H1 (cell line): ENCODE data around the gene KCNH1. TPM values are rescaled to one million over a fixed set of nuclear protein-coding genes. Genes with fewer than 3 reads are reported as not detected.

Experiments
- CTCF ChIA-PET: fragments of 300-600 bp; sonication (Branson Sonifier 250); formaldehyde crosslinking; loops from one replicate; lab custom pipeline; 2021; ENCODE audit not compliant: partially characterized antibody; lab: Charles Lee
- POLR2A ChIA-PET: fragments of 300-600 bp; sonication (Branson Sonifier 250); formaldehyde crosslinking; loops from one replicate; lab custom pipeline; 2021; ENCODE audit warnings: inconsistent platforms; ENCODE audit not compliant: partially characterized antibody; lab: Charles Lee
- DNase-seq, 2 experiments: peaks; one replicate each; pipeline versions ENCODE4 v3.0.0 to v3.0.0-alpha.2; 2010 to 2022; ENCODE audit warnings: low spot score in 2 of 2, low read depth in 1 of 2, mixed read lengths in 1 of 2
- FAIRE-seq: peaks from 2 replicates; lab custom pipeline; 2011; peaks lifted over from hg19 to GRCh38; lab: Jason Lieb, UNC
- H2AFZ ChIP-seq: 2 replicates; pipeline ENCODE4 v1.8.1; 2012; ENCODE audit warnings: low read length, inconsistent platforms
- H2AK5ac ChIP-seq: 2 replicates; pipeline ENCODE4 v1.6.1; 2013; ENCODE audit warnings: low read depth, low read length
- H2BK120ac ChIP-seq: replicated peaks from 2 replicates; pipeline ENCODE3; 2013; ENCODE audit warnings: low read depth, low read length, inconsistent platforms
- H2BK12ac ChIP-seq: 2 replicates; pipeline ENCODE4 v1.6.1; 2013; ENCODE audit warnings: low read depth, low read length
- H2BK15ac ChIP-seq: 2 replicates; pipeline ENCODE4 v1.6.1; 2013; ENCODE audit warnings: low read length
- H2BK20ac ChIP-seq: 2 replicates; pipeline ENCODE4 v1.6.1; 2013; ENCODE audit warnings: low read length
- H2BK5ac ChIP-seq: 2 replicates; pipeline ENCODE4 v1.6.1; 2013; ENCODE audit warnings: low read depth, low read length
- H3K14ac ChIP-seq: 2 replicates; pipeline ENCODE4 v1.6.1; 2013; ENCODE audit warnings: inconsistent platforms; ENCODE audit not compliant: insufficient read length
- H3K18ac ChIP-seq: 2 replicates; pipeline ENCODE4 v1.6.1; 2013; ENCODE audit warnings: low read length; ENCODE audit errors: extremely low read depth
- H3K23ac ChIP-seq: 2 replicates; pipeline ENCODE4 v1.6.1; 2013; ENCODE audit warnings: inconsistent platforms; ENCODE audit not compliant: insufficient read length
- H3K23me2 ChIP-seq: 2 replicates; pipeline ENCODE4 v1.6.1; 2013; ENCODE audit warnings: low read depth, low read length
- H3K27ac ChIP-seq: 2 replicates; pipeline ENCODE4 v1.6.1; 2011; ENCODE audit warnings: low read depth, low read length, inconsistent platforms
- H3K27me3 ChIP-seq, 4 experiments: replicated peaks in 1 of 4; 1 replicate in 1 of 4; 2 replicates in 3 of 4; pipeline versions ENCODE4 v1.6.1 to v1.8.1; 2011 to 2013; ENCODE audit warnings: low read length in 3 of 4, mild to moderate bottlenecking in 3 of 4, inconsistent platforms in 2 of 4, mixed read lengths in 2 of 4, moderate library complexity in 1 of 4; ENCODE audit not compliant: control insufficient read depth in 3 of 4, insufficient read depth in 3 of 4; ENCODE audit errors: extremely low read depth in 1 of 4
- H3K36me3 ChIP-seq, 4 experiments: 2 replicates each; pipeline versions ENCODE4 v1.6.1 to v1.8.1; 2011 to 2013; ENCODE audit warnings: mild to moderate bottlenecking in 4 of 4, low read length in 3 of 4, moderate library complexity in 2 of 4, control low read depth in 1 of 4, inconsistent platforms in 1 of 4; ENCODE audit not compliant: insufficient read depth in 4 of 4, control insufficient read depth in 2 of 4
- H3K4ac ChIP-seq: replicated peaks from 2 replicates; pipeline ENCODE3; 2013; ENCODE audit warnings: low read length, low read depth, mixed read lengths, inconsistent platforms; ENCODE audit not compliant: insufficient read length
- H3K4me1 ChIP-seq, 4 experiments: replicated peaks in 1 of 4; 1 replicate in 1 of 4; 2 replicates in 3 of 4; pipeline versions ENCODE4 v1.6.1 to v1.8.1; 2011 to 2013; ENCODE audit warnings: low read length in 3 of 4, inconsistent platforms in 2 of 4, mixed read lengths in 1 of 4; ENCODE audit not compliant: insufficient read depth in 4 of 4, control insufficient read depth in 3 of 4
- H3K4me2 ChIP-seq, 2 experiments: 2 replicates each; pipeline versions ENCODE4 v1.6.1 to v1.8.1; 2011 to 2013; ENCODE audit warnings: low read depth in 2 of 2, low read length in 2 of 2, control low read depth in 1 of 2, inconsistent platforms in 1 of 2, mild to moderate bottlenecking in 1 of 2; ENCODE audit not compliant: insufficient read depth in 1 of 2
- H3K4me3 ChIP-seq, 4 experiments: fragments of 200-600, 300-600 bp in 1 of 4; sonication (generic), shearing (Covaris generic), sonication (Bioruptor Twin) in 1 of 4; 2 replicates each; pipeline versions ENCODE4 v1.5.1 to v1.8.1; 2011 to 2016; ENCODE audit warnings: low read length in 4 of 4, low read depth in 3 of 4, control low read depth in 2 of 4, inconsistent platforms in 2 of 4, mild to moderate bottlenecking in 2 of 4, mixed read lengths in 1 of 4, moderate library complexity in 1 of 4; ENCODE audit not compliant: insufficient read depth in 2 of 4; ENCODE audit errors: extremely low read depth in 1 of 4
- H3K56ac ChIP-seq: replicated peaks from 2 replicates; pipeline ENCODE3; 2013; ENCODE audit warnings: low read depth, mild to moderate bottlenecking, mixed read lengths, low read length, inconsistent platforms; ENCODE audit not compliant: insufficient read length
- H3K79me1 ChIP-seq: 2 replicates; pipeline ENCODE4 v1.6.1; 2013; ENCODE audit warnings: low read depth, low read length, control low read depth
- H3K79me2 ChIP-seq, 2 experiments: 2 replicates each; pipeline versions ENCODE4 v1.6.1 to v1.8.1; 2012 to 2013; ENCODE audit warnings: low read length in 2 of 2, mild to moderate bottlenecking in 2 of 2, inconsistent platforms in 1 of 2; ENCODE audit not compliant: insufficient read depth in 2 of 2, control insufficient read depth in 1 of 2
- H3K9ac ChIP-seq, 4 experiments: replicated peaks in 1 of 4; 1 replicate in 1 of 4; 2 replicates in 3 of 4; pipeline versions ENCODE4 v1.6.1 to v1.8.1; 2011 to 2013; ENCODE audit warnings: low read depth in 3 of 4, low read length in 3 of 4, control low read depth in 2 of 4, mild to moderate bottlenecking in 2 of 4, moderate library complexity in 2 of 4, inconsistent platforms in 1 of 4; ENCODE audit errors: extremely low read depth in 1 of 4
- H3K9me3 ChIP-seq, 2 experiments: 2 replicates each; pipeline versions ENCODE4 v1.6.1 to v1.8.1; 2012 to 2013; ENCODE audit warnings: mild to moderate bottlenecking in 2 of 2, moderate library complexity in 2 of 2, control low read depth in 1 of 2, inconsistent platforms in 1 of 2, low read depth in 1 of 2, low read length in 1 of 2, mixed read lengths in 1 of 2; ENCODE audit not compliant: insufficient read depth in 2 of 2
- H4K20me1 ChIP-seq, 2 experiments: replicated peaks in 1 of 2; 2 replicates each; pipeline versions ENCODE3 to v1.8.1; 2011 to 2013; ENCODE audit warnings: inconsistent platforms in 2 of 2, low read length in 2 of 2, mild to moderate bottlenecking in 1 of 2; ENCODE audit not compliant: insufficient read depth in 2 of 2, control insufficient read depth in 1 of 2
- H4K5ac ChIP-seq: 2 replicates; pipeline ENCODE4 v1.6.1; 2013; ENCODE audit warnings: low read length, low read depth, mixed read lengths, inconsistent platforms; ENCODE audit not compliant: insufficient read length
- H4K8ac ChIP-seq: 2 replicates; pipeline ENCODE4 v1.8.0; 2013; ENCODE audit warnings: mild to moderate bottlenecking, moderate library complexity, low read length, inconsistent platforms; ENCODE audit not compliant: insufficient read depth; ENCODE audit errors: extremely low read depth
- H4K91ac ChIP-seq: replicated peaks from 2 replicates; pipeline ENCODE3; 2013; ENCODE audit warnings: low read length, mixed read lengths, inconsistent platforms; ENCODE audit not compliant: insufficient read length
- FOSL1 ChIP-seq: IDR thresholded peaks from 2 replicates; pipeline ENCODE4 v1.6.1; 2011; ENCODE audit warnings: mild to moderate bottlenecking, low read depth, low read length, moderate library complexity; ENCODE audit not compliant: insufficient read depth
- HDAC2 ChIP-seq, 2 experiments: fragments of 300-600 bp in 1 of 2; sonication (generic) in 1 of 2; IDR thresholded peaks; 2 replicates each; pipeline ENCODE4 v1.6.1; 2011 to 2012; ENCODE audit warnings: low read depth in 2 of 2, low read length in 2 of 2, mild to moderate bottlenecking in 2 of 2, moderate library complexity in 2 of 2, borderline replicate concordance in 1 of 2, inconsistent platforms in 1 of 2
- HDAC6 ChIP-seq: IDR thresholded peaks from one replicate; pipeline ENCODE4 v1.7.1; 2012; ENCODE audit warnings: low read depth, mild to moderate bottlenecking, inconsistent platforms, low read length, moderate library complexity
- JUND ChIP-seq: IDR thresholded peaks from 2 replicates; pipeline ENCODE4 v1.6.1; 2011; ENCODE audit warnings: mild to moderate bottlenecking, improper control_type of control experiment, low read length
- PHF8 ChIP-seq: fragments of 200-600 bp; sonication (generic); conservative IDR thresholded peaks from 2 replicates; pipeline ENCODE4 v1.7.1; 2012; ENCODE audit warnings: low read depth, mild to moderate bottlenecking, inconsistent platforms, low read length, moderate library complexity
- POLR2A ChIP-seq, 2 experiments: IDR thresholded peaks; 1 replicate in 1 of 2; 2 replicates in 1 of 2; pipeline ENCODE4 v1.6.1; 2011; ENCODE audit warnings: low read depth in 2 of 2, low read length in 2 of 2, mild to moderate bottlenecking in 2 of 2; ENCODE audit errors: control extremely low read depth in 1 of 2
- RBBP5 ChIP-seq: IDR thresholded peaks from 2 replicates; pipeline ENCODE4 v1.7.1; 2012; ENCODE audit warnings: low read depth, mild to moderate bottlenecking, inconsistent platforms, low read length, moderate library complexity, borderline replicate concordance
- RNF2 ChIP-seq: fragments of 200-900, 300-1000 bp; sonication (generic); IDR thresholded peaks from 2 replicates; pipeline ENCODE4 v1.7.1; 2016; ENCODE audit warnings: borderline replicate concordance, low read depth, mild to moderate bottlenecking, antibody characterized with exemption, low read length; ENCODE audit not compliant: poor library complexity, severe bottlenecking; ENCODE audit errors: missing control alignments
- SP4 ChIP-seq: IDR thresholded peaks from 2 replicates; pipeline ENCODE4 v1.6.1; 2012; ENCODE audit warnings: low read length, inconsistent platforms
- TAF7 ChIP-seq: optimal IDR thresholded peaks from 2 replicates; pipeline ENCODE3; 2011; ENCODE audit warnings: low read depth, mild to moderate bottlenecking, inconsistent platforms, low read length, moderate library complexity, borderline replicate concordance
- TEAD4 ChIP-seq: IDR thresholded peaks from 2 replicates; pipeline ENCODE4 v1.6.1; 2012; ENCODE audit warnings: low read depth, low read length, inconsistent platforms, mixed read lengths
- WGBS, 2 experiments: shearing (Covaris generic) in 1 of 2; methylation state at CpG; one replicate each; pipeline versions ENCODE4 v1.1.6 to v1.1.7; 2013 to 2015; ENCODE audit warnings: low lambda C conversion rate in 2 of 2, mixed read lengths in 2 of 2, inconsistent platforms in 1 of 2, low coverage in 1 of 2, missing lambda C conversion rate in 1 of 2; ENCODE audit not compliant: insufficient replicate concordance in 2 of 2, insufficient coverage in 1 of 2, insufficient read length in 1 of 2; ENCODE audit errors: extremely low coverage in 1 of 2, missing lambda C conversion rate in 1 of 2; 5-methylcytosine and 5-hydroxymethylcytosine counted together
- polyA plus RNA-seq, 7 experiments: library from polyadenylated mRNA; depleted of rRNA in 3 of 7; stranded (reverse) in 5 of 7; unstranded in 2 of 7; fragments of >200 nt in 5 of 7; fragments of 200-250 nt in 2 of 7; gene quantifications; 1 replicate in 5 of 7; 2 replicates in 1 of 7; 4 replicates in 1 of 7; pipeline versions ENCODE4 v1.2.1 to v1.2.3, GENCODE V29; 2011 to 2013; ENCODE audit warnings: missing spikeins in 2 of 7, mixed read lengths in 2 of 7
- total RNA-seq: library from RNA; stranded (reverse); fragmentation: NEBNext Ultra II Directional; extraction: Animal tissue kit (Norgen Biotek cat#: 25700); gene quantifications from 2 replicates; pipeline ENCODE4 v1.2.1, GENCODE V29; 2021
- TF ChIP-seq, protein P1 (sequence below), 3 experiments: IDR thresholded peaks; 1 replicate in 2 of 3; 2 replicates in 1 of 3; pipeline versions ENCODE4 v1.5.1 to v1.6.1; 2011; ENCODE audit warnings: low read length in 3 of 3, mild to moderate bottlenecking in 3 of 3, inconsistent platforms in 2 of 3, low read depth in 1 of 3, moderate library complexity in 1 of 3; ENCODE audit not compliant: insufficient read depth in 1 of 3; ENCODE audit errors: control extremely low read depth in 1 of 3

The KCNH1 gene
- total and polyA plus RNA-seq, 2 of the 8 experiments (the other 6 are each of a cell fraction or from before 2014, with no cell fraction given), result 0.27 to 0.34 TPM

DNA sequence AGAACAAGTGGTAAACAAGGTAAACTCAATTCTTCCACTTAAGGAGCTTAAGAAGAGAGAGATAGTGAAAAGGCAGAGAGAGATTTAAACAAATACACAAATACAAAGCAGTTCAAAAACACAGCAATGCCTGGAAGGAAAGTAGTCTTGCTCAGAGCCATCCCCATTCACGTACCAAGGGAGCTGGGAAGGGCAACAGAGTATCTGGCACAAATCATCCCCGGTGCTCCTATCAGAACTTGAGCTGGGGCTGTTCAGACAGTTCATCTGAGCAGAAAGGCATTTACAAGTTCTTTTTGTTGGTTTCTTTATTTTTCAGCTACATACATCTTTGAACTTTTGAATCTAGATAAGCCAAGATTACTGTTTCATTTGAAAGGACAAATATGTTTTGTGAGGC lies 233.9 kb downstream of the KCNH1 start:
- no peak overlapping the region for H2BK20ac ChIP-seq
- H2BK120ac ChIP-seq, result no peak overlapping the region
- 87% methylated on average over 2 of the region's 2 CpGs; no CpG with 5 or more reads in 1 of the 2 experiments for WGBS, 2 experiments
- H3K4me1 ChIP-seq, result no peaks in the 10 kb centered on the region
- no peak overlapping the region for H3K56ac ChIP-seq
- H2BK5ac ChIP-seq, result no peak overlapping the region
- DNase-seq (no peak), FAIRE-seq (no peak)
- H3K23ac ChIP-seq, result no peak overlapping the region
- no peaks in the 10 kb centered on the region for H3K36me3 ChIP-seq
- no peak overlapping the region for H2BK15ac ChIP-seq
- H4K91ac ChIP-seq, result no peak overlapping the region
- no peak overlapping the region for H3K4me2 ChIP-seq
- H3K27me3 ChIP-seq, result no peaks in the 10 kb centered on the region
- H2BK12ac ChIP-seq, result no peak overlapping the region
- no peak overlapping the region for H3K4me3 ChIP-seq
- H3K9ac ChIP-seq, result no peak overlapping the region
- no peak overlapping the region for H3K27ac ChIP-seq
- H3K9me3 ChIP-seq, result no peaks in the 10 kb centered on the region
- CTCF ChIA-PET, result interaction anchor here (1.3 kb wide), 1 partner anchor 13 kb away, joined by 3 read pairs; no protein-coding TSS in a partner anchor
- H3K18ac ChIP-seq, result no peak overlapping the region
- H2AFZ ChIP-seq, result no peak overlapping the region
- no peak overlapping the region for H3K14ac ChIP-seq
- POLR2A ChIA-PET, result no interaction called here
- H4K5ac ChIP-seq, result no peak overlapping the region
- H4K8ac ChIP-seq, result no peak overlapping the region
- no peaks in the 10 kb centered on the region for H3K79me1 ChIP-seq
- H3K23me2 ChIP-seq, result no peaks in the 10 kb centered on the region
- no peak overlapping the region for H2AK5ac ChIP-seq
- no peak overlapping the region for H3K4ac ChIP-seq
- no peaks in the 10 kb centered on the region for H3K79me2 ChIP-seq
- no peaks in the 10 kb centered on the region for H4K20me1 ChIP-seq
- no peak for TF ChIP-seq TAF7
- no peak for TF ChIP-seq HDAC2 (IDR thresholded peaks at IDR 0.05; ENCODE audit: borderline replicate concordance in 1 of 2, low read depth in 2 of 2, low read length in 2 of 2)
- no peak for TF ChIP-seq TEAD4
- TF ChIP-seq FOSL1, result no peak
- no peak for TF ChIP-seq HDAC6
- no peak for TF ChIP-seq JUND
- TF ChIP-seq RNF2, result no peak
- TF ChIP-seq POLR2A (IDR thresholded peaks at IDR 0.05; ENCODE audit: control extremely low read depth in 1 of 2, low read depth in 2 of 2, low read length in 2 of 2), result no peak
- no peak for TF ChIP-seq PHF8
- TF ChIP-seq, protein P1, sequence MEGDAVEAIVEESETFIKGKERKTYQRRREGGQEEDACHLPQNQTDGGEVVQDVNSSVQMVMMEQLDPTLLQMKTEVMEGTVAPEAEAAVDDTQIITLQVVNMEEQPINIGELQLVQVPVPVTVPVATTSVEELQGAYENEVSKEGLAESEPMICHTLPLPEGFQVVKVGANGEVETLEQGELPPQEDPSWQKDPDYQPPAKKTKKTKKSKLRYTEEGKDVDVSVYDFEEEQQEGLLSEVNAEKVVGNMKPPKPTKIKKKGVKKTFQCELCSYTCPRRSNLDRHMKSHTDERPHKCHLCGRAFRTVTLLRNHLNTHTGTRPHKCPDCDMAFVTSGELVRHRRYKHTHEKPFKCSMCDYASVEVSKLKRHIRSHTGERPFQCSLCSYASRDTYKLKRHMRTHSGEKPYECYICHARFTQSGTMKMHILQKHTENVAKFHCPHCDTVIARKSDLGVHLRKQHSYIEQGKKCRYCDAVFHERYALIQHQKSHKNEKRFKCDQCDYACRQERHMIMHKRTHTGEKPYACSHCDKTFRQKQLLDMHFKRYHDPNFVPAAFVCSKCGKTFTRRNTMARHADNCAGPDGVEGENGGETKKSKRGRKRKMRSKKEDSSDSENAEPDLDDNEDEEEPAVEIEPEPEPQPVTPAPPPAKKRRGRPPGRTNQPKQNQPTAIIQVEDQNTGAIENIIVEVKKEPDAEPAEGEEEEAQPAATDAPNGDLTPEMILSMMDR (IDR thresholded peaks at IDR 0.05; ENCODE audit: control extremely low read depth in 1 of 3, insufficient read depth in 1 of 3, low read depth in 1 of 3, low read length in 3 of 3), result no peak
- no peak for TF ChIP-seq RBBP5
- TF ChIP-seq SP4, result no peak
